HEK293 (cell line): ENCODE measurements around the gene OSTF1.

Experiments used
- PRDM6 ChIP-seq: fragments of 450-650 bp; formaldehyde crosslinking; IDR thresholded peaks from 2 replicates; pipeline ENCODE4 v1.5.1; 2017; ENCODE audit warnings: missing biosample characterization, missing genetic modification characterization
- SCRT2 ChIP-seq: fragments of 450-650 bp; formaldehyde crosslinking; IDR thresholded peaks from 2 replicates; pipeline ENCODE4 v1.5.1; 2016; ENCODE audit warnings: missing biosample characterization, missing genetic modification characterization

- no peak for TF ChIP-seq SCRT2 (tag by site-specific recombination)
- no peak for TF ChIP-seq PRDM6 (tag by site-specific recombination)
These were observed 1.6 kb upstream of the OSTF1 start for GRCh38 chr9:75086541-75087288.
